GM13976 (cell line): ENCODE results near the gene LHPP.

ENCODE experiments used
- DNase-seq: peaks from one replicate; pipeline ENCODE4 v3.0.0; 2012; ENCODE audit warnings: low spot score
- CTCF ChIP-seq: IDR thresholded peaks from 2 replicates; pipeline ENCODE4 v1.5.1; 2012; ENCODE audit warnings: borderline replicate concordance, mild to moderate bottlenecking; ENCODE audit not compliant: insufficient read depth; ENCODE audit errors: extremely low read depth, missing control alignments, control extremely low read depth
- in situ Hi-C: fragments of 300-500 bp; cut with MboI; formaldehyde crosslinking; loops from one replicate; pipeline ENCODE4 v1.12.0; 2022; ENCODE audit warnings: low sequenced_read_pairs, mixed read lengths, inconsistent platforms; ENCODE audit not compliant: unreplicated experiment

LHPP gene

DNA sequence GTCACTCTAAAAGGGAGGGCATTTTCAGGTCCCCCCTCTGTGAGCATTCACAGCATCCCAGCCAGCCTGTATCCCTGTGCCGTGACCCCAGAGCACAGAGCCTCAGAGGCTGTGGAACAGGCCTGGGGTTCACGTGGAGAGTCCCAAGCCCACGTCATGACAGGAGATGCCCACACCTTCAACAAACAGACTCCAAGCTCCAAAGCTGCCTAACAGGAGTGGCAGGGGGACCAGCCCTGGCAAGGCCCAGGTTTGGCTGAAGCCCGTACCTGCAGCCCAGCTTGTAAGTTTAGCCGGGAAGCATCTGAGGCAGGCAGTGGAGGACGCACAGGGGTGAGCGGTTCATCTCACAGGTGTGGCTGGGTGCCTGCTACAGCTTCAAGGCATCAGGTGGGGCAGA, 33.5 kb downstream of the LHPP start:
- no peak for DNase-seq
- in situ Hi-C loops, result no loop called here
- no peak for TF ChIP-seq CTCF

DNA sequence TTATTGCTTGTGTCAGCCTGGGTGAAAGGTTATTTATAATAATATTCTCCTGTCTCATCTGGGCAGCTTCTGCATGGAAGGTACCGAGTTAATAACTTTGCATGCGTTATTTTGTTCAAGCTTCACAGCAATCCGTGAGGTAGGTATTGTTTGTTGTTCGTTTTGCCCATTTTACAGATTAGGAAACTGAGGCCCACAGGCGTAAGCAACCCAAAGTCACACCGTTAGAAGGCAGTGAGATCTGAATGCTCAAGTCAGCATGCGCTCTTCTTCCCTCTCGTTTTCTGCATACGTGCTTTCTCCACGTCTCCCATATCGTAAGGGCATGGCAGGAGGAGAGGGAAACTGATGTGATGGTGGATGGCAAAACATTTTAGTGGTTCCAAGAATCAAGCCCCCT, 34.1 kb downstream of the LHPP start:
- DNase-seq, result no peak
- no peak for TF ChIP-seq CTCF
- in situ Hi-C loops, result no loop called here

- TF ChIP-seq CTCF, result no peak
- no peak for DNase-seq
- in situ Hi-C loops, result no loop called here
Observed at GRCh38 chr10:124496150-124496549, 34.5 kb downstream of the LHPP start.

GRCh38 chr10:124496620-124497019, 35.0 kb downstream of the LHPP start:
- in situ Hi-C loops, result no loop called here
- no peak for TF ChIP-seq CTCF
- DNase-seq, result no peak

- no peak for DNase-seq
- in situ Hi-C loops, result no loop called here
- TF ChIP-seq CTCF, result no peak
Observed at GRCh38 chr10:124497196-124497881, 35.7 kb downstream of the LHPP start.

DNA sequence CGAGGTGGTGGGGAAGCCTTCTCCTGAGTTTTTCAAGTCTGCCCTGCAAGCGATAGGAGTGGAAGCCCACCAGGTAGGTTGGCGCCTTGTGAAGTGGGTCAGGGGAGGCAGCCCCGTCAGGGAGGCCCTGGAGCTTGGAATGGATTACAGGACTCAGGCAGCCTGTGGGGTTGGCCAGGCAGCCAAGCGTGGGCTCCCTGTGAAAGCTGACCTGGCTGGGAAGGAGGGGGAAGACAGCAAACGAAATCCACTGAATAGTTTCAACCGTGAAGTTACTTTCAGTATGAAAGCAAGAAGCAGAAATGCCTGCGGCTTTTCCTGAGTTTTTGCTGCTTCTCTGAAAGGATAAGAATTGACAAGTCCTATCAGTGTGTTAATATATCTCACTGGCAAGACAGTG, 36.4 kb downstream of the LHPP start:
- no peak for TF ChIP-seq CTCF
- no peak for DNase-seq
- in situ Hi-C loops, result no loop called here

DNA sequence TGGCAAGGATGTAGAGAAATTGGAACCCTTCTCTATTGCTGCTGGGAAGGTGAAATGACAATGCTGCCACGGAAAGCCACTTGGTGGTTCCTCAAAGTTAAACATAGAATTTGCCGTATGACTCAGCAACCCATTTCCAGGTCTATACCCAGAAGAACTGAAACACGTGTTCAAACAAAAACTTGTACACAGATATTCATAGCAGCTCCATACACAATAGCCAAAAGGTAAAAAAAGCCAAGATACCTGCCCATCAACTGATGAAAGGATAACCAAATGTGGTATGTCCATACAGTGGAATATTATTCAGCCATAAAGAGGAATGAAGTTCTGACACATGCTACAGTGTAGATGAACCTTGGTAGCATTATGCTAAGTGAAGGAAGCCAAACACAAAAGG, 39.1 kb downstream of the LHPP start:
- TF ChIP-seq CTCF, result no peak
- DNase-seq, result no peak
- in situ Hi-C loops, result no loop called here
